Testis (tissue), 2 donors: Measurements from ENCODE around the gene ANO2.

ENCODE experiments used
- POLR2A ChIP-seq: fragments of 450-650 bp; IDR thresholded peaks from one replicate; pipeline ENCODE4 v1.6.1; 2017; ENCODE audit warnings: antibody characterized with exemption, mild to moderate bottlenecking, moderate library complexity
- TF ChIP-seq, protein P1 (sequence below), 3 experiments: fragments of 450-650 bp in 2 of 3; fragments of 200-600 bp in 1 of 3; sonication (generic) in 1 of 3; IDR thresholded peaks; one replicate each; pipeline ENCODE4 v1.5.1; 2016 to 2019; ENCODE audit warnings: antibody characterized with exemption in 3 of 3, mild to moderate bottlenecking in 2 of 3, moderate library complexity in 1 of 3

DNA sequence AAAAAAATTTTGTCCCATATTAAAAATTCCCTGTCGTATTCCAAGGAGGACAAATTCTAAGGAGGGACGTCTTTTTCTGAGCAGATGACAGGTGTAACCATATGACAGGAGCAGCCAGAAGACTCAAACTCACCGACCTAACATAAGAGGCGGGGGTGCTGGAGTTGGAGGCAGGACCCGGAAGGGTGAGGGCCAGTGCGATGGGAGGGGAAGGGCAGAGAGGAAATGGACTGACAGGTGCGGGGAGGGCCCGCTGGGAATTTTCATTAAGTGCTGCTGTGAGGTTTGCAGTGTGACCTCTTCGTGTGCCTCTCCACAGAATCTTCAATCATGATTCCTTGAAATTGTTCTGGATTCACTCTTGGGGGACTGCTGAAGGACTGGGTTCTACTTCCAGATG is 323.7 kb downstream of the ANO2 start:
- TF ChIP-seq, protein P1, sequence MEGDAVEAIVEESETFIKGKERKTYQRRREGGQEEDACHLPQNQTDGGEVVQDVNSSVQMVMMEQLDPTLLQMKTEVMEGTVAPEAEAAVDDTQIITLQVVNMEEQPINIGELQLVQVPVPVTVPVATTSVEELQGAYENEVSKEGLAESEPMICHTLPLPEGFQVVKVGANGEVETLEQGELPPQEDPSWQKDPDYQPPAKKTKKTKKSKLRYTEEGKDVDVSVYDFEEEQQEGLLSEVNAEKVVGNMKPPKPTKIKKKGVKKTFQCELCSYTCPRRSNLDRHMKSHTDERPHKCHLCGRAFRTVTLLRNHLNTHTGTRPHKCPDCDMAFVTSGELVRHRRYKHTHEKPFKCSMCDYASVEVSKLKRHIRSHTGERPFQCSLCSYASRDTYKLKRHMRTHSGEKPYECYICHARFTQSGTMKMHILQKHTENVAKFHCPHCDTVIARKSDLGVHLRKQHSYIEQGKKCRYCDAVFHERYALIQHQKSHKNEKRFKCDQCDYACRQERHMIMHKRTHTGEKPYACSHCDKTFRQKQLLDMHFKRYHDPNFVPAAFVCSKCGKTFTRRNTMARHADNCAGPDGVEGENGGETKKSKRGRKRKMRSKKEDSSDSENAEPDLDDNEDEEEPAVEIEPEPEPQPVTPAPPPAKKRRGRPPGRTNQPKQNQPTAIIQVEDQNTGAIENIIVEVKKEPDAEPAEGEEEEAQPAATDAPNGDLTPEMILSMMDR (IDR thresholded peaks at IDR 0.05) = no peak
- TF ChIP-seq POLR2A = no peak
